Left lobe of liver (tissue), 2 donors: ENCODE data around the gene PAX1. TPM values are rescaled to one million over a fixed set of nuclear protein-coding genes. Genes with fewer than 3 reads are reported as not detected.

Experiments used
- ATAC-seq: fragments of 200-7000 bp; cut with Tn5 transposase; one replicate; pipeline ENCODE4 v1.9.1; 2020; ENCODE audit warnings: mild to moderate bottlenecking, moderate library complexity
- DNase-seq: peaks from one replicate; pipeline ENCODE4 v3.0.0-alpha.2; 2020; ENCODE audit warnings: low spot score
- total RNA-seq: library from RNA; stranded (reverse); gene quantifications from one replicate; pipeline ENCODE4 v1.2.1, GENCODE V29; 2021
- donor health status: DM: no; HTN: no; CAD: no; lungs with moderate emphysema.
- donor health status: DM: no; HTN: yes; CAD: no.

PAX1 gene
- total RNA-seq, 1 donor from 2014 or later, result not detected

DNA sequence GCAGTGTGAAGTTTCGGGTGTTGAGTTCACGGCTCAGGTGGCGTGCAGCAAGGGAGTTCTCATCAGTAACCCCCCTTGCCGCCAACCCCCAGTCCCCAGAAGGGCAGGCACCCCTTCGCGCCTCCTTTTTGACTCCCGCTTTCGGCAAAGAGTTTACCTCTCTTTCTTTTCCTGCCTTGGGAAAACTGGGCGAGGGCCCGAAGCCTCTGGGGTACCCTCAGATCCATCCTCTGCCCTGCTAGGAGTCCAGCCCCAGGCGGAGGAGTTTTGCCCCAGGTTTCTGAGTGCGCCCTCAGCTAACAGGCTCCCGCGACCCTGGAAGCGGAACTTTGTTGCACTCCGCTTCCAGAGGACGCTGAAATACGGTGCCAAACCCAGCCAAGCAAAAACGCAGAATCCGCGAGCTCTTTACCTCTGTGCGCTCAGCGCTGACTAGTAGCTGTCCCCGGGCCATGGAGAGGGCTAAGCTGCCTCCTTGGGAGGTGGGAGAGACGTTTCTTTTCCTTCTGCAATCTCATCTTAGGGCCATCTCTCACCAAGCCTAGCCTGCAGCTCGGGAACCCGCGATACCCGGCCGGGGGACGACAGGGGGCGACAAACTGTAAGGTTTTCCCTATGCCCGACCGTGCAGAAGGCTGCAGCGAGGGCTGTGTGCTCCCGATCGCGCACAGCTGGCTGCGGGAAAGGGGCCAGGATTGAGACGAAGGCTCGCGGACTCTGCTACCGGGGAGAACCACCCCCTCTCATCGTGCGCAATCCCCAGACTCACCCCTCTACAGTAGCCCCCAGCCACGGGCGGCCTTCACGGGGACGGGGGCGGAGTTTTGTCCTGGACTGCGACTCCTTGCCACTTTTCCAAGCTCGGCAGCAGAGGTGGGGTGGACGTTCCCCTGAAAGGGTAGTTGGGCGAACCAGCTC lies 2.7 kb upstream of the PAX1 start:
- DNase-seq (no peak), ATAC-seq (peak; percentile 70)

DNA sequence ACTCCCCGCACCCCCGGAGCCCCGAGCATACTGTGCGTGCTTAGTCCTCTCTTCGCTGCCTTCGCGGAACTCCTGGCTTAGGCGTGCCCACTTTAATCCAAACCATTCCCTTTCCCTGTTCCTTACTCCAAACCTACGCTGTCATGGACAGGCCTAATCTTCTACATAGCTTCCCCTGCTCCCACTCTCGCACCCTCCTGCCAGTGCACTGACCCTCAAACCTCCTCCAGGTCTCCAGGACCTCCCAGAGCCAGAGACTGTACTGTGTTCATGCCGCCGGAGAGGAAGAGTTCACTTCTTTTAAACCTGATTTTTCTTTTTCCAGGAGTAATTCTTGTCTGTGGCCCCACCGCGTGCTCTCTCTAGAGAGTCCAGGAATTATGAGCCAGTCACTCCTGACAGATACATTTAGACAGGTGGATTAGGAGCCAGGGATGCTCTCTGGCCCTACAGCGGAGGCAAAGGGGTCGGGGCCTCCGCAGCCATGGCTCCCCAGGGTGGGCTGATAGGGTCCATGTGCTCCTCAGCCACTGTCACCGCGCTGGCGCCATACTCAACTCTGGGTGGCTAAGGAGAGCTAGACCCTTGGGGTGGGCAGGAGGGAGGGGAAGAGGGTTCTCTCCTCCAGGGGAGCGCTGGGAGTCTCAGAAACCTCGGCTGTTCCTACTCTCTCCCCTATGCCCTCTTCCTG lies 1.6 kb upstream of the PAX1 start:
- no peak for ATAC-seq
- DNase-seq, result no peak

DNA sequence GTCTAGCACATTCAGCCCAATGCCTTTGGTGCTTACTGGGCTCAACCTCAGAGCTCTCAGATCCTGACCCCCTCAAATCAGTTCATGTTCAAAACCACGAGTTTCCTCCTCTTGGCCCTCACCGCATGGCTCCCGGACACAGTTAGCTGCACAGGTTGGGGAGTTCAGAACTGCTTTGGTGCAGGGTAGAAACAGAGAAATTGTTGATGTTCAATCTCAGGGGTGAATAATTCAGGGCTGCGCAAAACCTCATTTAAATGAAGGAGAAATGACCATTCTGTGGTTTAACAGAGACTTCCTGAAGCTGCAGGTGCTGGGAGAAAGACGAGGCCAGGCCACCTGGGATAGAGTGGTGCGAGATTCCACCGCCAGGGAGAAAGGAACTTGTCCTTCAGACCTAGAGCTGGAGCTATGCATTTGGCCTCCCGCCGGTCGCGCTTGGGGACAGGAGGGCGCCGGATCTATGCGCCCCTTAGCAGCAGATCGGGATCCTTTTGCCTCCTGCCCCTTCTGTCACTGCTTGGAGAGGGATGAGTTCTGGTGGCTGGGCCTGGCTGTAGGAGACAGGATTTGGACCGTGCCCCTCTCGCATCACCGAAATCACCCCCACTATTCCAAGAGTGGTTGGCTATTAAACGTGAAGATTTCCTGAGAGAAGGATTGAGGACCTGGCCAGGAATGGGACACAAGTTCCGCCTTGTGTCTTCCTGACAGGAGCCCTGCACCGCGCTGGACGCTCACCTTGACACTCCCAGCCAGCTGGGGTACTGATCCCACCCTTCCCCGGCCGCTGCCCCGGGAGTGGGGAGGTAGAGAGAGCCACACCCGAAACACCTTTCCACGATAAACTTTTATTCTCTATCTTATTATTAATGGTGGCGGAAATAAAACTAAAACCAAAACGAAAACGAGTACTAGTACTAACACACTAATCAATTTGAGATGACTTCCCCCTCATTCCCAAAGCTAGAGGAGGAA lies 767 bp upstream of the PAX1 start:
- no peak for DNase-seq
- ATAC-seq, result no peak

DNA sequence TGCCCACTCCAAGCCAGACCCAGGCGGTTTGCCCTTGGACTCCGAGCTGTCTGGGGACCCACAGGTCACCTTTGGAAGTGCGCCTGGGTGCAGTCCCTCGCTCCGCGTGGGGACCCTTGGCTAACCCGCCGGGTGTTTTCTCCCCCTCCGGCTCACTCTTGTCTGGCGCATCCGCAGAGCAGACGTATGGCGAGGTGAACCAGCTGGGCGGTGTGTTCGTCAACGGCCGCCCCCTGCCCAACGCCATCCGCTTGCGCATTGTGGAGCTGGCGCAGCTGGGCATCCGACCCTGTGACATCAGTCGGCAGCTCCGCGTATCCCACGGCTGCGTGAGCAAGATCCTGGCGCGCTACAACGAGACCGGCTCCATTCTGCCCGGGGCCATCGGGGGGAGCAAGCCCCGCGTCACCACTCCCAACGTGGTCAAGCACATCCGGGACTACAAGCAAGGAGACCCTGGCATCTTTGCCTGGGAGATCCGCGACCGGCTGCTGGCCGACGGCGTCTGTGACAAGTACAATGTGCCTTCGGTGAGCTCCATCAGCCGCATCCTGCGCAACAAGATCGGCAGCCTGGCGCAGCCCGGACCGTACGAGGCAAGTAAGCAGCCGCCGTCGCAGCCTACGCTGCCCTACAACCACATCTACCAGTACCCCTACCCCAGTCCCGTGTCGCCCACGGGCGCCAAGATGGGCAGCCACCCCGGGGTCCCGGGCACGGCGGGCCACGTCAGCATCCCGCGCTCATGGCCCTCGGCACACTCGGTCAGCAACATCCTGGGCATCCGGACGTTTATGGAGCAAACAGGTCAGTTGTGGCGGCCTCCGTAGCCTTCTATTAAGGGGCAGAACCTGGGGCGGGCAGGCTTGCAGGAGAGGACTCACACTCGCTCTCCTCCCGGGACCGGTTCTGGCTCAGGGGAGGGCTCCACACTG lies 1.1 kb downstream of the PAX1 start:
- ATAC-seq, result no peak

DNA sequence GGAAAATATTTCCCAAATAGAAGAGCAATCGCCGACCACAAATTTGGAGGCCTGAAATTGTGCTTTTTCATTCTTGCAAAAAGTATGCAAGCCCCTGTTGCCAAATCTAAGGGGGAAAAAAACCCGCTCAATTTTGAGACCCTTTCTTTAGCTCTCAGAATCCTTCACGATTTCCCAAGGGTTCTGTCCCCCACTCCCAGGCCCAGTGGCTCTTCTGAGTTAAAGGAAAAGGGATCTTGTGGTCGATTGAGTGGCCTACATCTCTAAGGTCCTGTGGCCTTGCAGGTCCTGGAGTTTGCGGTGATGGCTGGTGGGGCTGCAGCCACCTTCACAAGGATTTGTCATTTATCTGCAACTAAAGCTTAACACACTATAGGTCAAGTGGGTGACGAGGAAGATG lies 1.8 kb downstream of the PAX1 start:
- DNase-seq (no peak), ATAC-seq (no peak)

More for the DNA sequence above, 1.1 kb downstream of the PAX1 start:
- no peak for DNase-seq

DNA sequence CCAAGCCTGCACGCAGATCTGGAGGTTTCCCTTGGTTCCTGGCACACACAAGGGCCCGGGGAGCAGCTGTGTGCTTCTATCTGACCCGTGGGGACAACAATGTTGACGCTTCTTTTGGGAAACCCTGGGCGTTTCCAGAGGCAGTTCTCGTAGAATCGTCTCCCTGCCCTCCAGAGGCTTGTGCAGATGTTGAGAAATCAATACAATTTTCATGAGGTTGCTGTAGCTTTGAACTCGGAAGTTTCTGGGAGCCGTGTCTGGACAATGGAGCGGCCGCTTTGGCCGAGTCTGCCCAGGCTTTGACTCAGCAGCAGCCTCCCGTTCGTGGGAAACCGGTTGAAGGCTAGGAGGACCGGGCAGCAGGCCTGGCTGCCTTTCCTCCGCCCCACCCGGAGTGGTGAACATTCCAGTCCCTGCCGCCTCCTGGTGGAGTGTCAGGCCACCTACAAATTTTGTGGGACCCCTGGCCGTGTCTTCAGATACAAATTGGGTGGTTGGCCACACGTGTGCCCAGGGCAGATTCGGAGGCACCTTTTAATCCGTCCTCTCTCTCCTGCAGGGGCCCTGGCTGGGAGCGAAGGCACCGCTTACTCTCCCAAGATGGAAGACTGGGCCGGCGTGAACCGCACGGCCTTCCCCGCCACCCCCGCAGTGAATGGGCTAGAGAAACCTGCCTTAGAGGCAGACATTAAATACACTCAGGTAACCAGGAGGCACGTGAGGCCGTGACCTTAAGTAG lies 2.7 kb downstream of the PAX1 start:
- no peak for ATAC-seq

DNA sequence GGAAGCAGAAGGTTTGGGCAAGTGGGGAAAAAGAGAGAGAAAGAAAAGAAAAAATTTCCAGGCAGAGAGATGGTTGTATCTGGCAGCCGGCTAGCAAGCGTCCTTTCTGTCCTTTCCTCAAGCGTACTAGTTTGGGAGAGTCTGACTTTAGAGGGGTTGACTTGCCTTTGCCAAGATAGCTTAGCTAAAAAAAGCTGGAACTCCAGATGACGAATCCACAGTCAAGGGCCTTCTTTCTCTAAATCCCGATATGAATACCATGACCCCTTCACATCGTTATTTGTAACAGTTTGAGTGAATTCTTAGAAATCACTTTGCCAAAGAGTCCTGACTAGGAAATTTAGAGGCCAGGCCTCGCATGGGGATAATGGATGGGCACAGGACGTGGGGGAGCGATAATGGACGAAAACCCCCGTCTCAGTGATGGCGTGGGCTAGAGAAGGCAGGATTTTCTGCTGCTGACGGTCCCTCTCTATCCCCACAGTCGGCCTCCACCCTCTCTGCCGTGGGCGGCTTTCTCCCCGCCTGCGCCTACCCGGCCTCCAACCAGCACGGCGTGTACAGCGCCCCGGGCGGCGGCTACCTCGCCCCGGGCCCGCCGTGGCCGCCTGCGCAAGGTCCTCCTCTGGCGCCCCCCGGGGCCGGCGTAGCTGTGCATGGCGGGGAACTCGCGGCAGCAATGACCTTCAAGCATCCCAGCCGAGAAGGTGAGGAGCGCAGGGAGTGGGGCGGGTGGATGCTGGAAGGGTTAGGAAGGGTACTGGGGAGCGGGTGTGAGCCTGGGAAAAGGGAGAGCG lies 3.5 kb downstream of the PAX1 start:
- ATAC-seq (no peak), DNase-seq (no peak)

More for the DNA sequence above, 2.7 kb downstream of the PAX1 start:
- no peak for DNase-seq

DNA sequence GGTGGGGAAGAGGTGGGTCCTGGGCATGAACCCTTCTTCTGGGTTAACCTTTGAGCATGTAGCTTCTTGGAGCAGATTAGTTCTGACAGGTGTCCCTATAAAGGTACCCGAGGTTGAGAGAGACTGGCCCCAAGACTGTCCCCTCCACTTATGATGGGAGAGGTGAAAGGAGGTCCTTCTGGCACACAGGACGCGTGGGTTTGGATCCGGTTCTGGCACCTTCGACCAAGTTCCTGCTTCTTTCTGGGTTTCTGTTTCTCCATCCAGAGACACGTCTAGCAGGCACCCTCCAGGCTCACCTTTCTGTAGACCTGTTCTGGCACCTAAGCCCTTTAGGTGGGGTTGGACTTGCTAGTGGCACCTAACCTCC lies 4.1 kb downstream of the PAX1 start:
- DNase-seq, result no peak
- ATAC-seq, result no peak

DNA sequence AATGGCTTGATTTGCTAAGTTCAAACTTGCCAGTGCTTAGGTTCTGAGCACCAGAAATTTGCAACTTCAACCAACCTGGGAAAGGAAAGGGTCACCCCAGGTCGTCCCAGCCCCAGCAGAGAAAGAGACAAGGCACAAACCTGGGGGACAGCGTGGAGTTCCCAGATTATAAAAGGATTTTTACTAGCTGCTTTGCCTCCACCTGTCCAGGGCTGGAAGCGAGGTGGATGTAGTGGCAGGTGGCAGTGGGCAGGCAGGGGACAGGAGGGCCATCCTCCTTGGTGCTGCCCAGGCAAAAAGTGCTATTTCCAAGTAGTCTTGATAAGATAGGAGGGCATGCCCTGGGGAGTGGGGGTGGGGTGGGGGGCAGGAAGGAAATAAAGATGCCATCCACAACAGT lies 4.9 kb downstream of the PAX1 start:
- DNase-seq (no peak), ATAC-seq (no peak)

DNA sequence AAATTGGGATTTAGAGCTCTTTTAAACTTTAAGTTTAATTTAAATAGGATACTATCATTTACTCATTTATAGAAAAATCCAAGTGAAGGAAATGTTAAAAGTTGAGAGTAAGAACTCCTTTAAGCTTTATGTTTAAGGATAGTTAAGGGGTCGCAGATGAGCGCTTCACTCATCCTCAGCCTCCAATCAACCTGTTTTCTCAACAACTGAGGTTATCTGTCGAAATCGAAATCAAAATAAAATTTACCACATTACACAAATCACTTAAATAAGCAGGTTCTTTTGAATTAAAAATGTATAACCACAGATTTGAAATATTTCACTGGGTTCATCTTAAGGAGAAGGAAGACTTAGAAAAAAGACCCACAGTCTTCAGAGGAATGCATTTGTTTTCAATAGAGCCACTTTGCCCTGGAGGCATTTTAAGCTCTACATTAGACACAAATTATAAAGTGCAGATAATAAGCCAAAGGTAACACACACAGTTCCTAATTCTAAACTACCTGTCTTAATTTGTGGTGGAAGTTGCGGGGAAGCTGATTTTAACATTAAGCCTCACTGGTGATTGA lies 5.5 kb downstream of the PAX1 start:
- no peak for DNase-seq
- ATAC-seq, result no peak

DNA sequence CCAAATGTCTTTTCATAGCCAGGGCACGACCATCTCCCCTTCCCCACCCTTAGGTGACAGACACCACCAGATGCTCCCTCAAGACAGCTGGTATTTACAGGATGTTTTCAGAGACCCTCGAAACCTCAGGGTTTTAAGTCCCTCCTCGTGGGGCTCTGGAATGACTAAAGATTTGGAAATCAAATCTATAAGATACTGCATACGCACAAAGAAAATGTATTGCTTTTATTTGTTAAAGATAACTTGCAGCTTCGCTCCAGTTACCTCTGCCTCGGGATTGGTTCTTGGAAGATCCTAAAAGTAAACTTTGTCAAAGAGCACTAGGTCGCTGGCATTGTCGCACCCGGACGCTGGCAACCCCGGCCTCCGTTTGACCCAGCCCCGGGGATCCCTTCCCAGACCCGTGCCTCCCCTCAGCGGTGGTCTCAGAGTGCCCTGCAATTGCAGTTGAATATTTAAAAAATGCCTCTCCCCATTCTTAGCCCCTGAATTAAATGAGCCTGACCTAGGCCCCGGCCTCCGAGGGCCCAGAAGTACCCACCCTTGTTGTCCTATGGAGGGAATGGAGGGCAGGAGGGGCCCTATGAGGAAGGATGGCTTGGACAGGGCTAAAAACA lies 7.1 kb downstream of the PAX1 start:
- no peak for ATAC-seq

DNA sequence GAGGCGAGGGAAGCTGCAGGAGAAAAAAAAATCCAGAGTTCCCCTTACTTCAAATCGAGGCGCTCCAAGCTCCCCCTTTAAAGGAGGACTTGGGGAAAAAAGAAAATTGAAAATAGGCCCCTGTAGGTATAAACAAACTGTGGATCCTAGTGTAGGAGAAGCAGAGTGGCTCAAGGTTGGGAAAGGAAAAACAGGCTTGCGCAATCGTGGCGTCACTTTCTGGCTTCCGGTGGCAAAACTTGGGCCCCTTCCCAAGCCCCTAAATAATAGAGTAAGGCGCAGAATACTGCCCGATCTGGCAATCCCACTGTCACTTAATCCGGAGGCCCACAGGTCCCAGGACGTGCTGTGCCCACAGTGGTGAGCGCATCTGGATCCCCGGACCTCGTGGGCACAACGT lies 8.0 kb downstream of the PAX1 start:
- no peak for DNase-seq

More for the DNA sequence above, 7.1 kb downstream of the PAX1 start:
- no peak for DNase-seq

DNA sequence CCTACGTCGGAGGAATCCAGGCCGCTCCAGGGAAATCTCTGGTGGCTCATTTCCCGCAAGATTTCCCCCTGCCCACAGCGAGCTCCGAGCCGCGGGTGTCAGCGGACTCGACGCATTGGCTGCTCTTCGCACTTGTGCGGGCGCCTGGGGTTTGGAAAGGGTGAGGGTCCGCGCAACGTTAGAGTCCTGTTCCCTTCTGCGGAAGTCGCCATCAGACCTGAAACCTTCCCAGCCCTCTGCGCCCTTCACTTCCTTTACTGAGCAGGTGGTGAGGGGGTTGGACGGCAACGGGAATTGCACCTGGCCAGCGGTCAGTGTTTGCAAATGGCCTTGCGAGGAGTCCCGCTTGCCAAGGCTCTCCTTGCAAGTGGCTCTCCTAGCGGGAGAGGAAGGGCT lies 8.4 kb downstream of the PAX1 start:
- ATAC-seq, result no peak

More for the DNA sequence above, 8.0 kb downstream of the PAX1 start:
- ATAC-seq, result no peak

DNA sequence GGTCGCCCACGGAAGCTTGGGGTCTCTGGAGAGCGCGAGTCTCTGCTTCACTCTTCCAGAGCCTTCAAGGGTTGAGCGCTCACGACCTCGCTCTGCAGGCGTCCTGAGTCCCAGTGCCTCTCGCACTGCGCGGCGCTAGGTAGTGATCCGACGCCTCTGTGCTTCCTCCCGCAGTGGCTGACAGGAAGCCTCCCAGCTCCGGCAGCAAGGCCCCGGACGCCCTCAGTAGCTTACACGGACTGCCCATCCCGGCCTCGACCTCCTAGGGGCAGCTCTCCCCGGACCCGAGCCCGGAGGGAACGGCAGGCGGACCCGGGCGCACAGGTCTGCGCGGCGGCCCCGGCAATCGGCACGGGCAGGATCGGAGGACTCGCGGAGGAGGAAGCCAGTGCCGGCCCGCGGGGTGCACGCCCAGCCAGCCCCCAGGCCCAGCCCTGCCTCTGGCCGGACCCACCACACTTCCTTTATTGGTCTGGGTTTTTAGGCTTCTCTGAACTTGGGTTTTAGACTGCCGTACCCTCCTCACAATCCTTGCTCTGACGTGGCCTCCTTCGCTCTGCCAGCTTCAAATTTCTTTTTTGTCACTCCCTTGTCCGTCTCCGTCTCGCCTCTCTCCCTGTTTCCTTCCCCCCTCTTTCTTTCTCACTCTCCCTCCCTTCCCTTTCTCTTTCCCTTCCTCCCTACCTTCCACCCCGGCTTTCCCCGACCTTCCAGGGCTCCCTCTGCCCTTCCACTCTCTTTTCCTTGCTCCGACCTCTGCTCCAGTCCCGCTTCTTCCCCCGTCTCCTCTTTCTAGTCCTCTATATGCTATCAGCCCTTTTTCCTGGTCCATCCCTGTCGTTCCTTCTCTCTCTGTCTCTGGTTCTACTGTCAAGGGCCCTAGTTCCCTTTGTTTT lies 9.1 kb downstream of the PAX1 start:
- no peak for DNase-seq
- ATAC-seq, result no peak

More for the DNA sequence above, 8.4 kb downstream of the PAX1 start:
- no peak for DNase-seq

DNA sequence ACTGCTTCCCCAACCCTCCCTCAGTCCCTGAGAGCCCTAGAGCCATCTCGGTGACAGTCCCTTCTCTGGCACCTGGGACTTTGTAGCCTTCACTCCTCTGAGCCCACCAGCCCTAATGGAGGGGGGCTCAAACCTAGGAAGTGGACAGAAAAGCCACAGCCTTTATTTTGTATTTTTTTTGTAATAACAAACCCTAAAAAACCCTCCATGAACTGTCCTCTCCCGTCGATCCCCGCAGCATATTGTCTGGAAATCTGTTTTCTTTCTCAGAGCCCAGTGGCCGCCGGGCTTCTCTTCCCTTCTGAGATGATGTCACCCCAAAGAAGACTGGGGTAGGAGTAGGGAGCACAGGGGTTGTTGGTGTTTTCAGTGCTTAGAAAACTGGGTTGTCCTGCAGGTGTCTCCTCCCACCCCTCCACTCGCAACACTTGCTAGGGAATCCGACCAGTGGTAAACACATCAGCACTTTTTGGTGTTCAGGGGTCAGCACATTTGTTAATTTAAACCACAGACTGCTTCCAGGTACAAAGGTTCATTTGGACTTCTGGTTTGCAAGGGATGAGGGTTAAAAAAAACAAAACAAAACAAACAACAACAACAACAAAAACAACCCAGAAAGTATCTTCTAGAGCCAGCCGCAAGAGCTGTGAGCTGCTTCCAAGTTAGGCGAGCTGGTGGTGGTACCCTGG lies 9.9 kb downstream of the PAX1 start:
- no peak for ATAC-seq
- no peak for DNase-seq
